Neural cell (in vitro differentiated cells): Measurements from ENCODE around the gene MS4A6A. TPM values are rescaled to one million over a fixed set of nuclear protein-coding genes. Genes with fewer than 3 reads are reported as not detected.

ENCODE experiments used
- H2AFZ ChIP-seq: fragments of 200-600, 300-800 bp; sonication (generic), shearing (Covaris generic); 2 replicates; pipeline ENCODE4 v1.6.0; 2014; ENCODE audit warnings: low read depth, mild to moderate bottlenecking, antibody characterized with exemption, low read length, moderate library complexity
- H3F3A ChIP-seq: fragments of 200-600 bp; shearing (Covaris generic); 2 replicates; pipeline ENCODE4 v1.6.1; 2016; ENCODE audit warnings: mild to moderate bottlenecking, moderate library complexity, mixed read lengths, antibody characterized with exemption, low read length; ENCODE audit not compliant: insufficient read depth, poor library complexity, severe bottlenecking
- H3K27ac ChIP-seq: fragments of 200-600, 300-800 bp; sonication (generic), shearing (Covaris generic); 2 replicates; pipeline ENCODE4 v1.5.1; 2014; ENCODE audit warnings: mild to moderate bottlenecking, low read length, moderate library complexity
- H3K27me3 ChIP-seq: fragments of 300-800, 200-600 bp; sonication (generic), shearing (Covaris generic); 2 replicates; pipeline ENCODE4 v1.6.0; 2014; ENCODE audit warnings: mild to moderate bottlenecking, low read depth, low read length, moderate library complexity; ENCODE audit not compliant: insufficient read depth
- H3K36me3 ChIP-seq: fragments of 300-800, 200-600 bp; sonication (generic), shearing (Covaris generic); 2 replicates; pipeline ENCODE4 v1.5.1; 2014; ENCODE audit warnings: mild to moderate bottlenecking, antibody characterized with exemption, low read length, moderate library complexity; ENCODE audit not compliant: insufficient read depth
- H3K4me2 ChIP-seq: fragments of 300-800, 200-600 bp; sonication (generic), shearing (Covaris generic); 2 replicates; pipeline ENCODE4 v1.6.0; 2014; ENCODE audit warnings: mild to moderate bottlenecking, low read length
- H3K4me3 ChIP-seq: fragments of 300-800, 200-600 bp; sonication (generic), shearing (Covaris generic); 2 replicates; pipeline ENCODE4 v1.5.1; 2014; ENCODE audit warnings: mild to moderate bottlenecking, low read length, moderate library complexity
- H3K79me2 ChIP-seq: fragments of 200-600 bp; shearing (Covaris generic); replicated peaks from 2 replicates; pipeline ENCODE4 v1.6.0; 2014; ENCODE audit warnings: mild to moderate bottlenecking, low read length, moderate library complexity; ENCODE audit not compliant: insufficient read depth
- H3K9ac ChIP-seq: fragments of 300-800, 200-600 bp; sonication (generic), shearing (Covaris generic); 2 replicates; pipeline ENCODE4 v1.6.1; 2016; ENCODE audit warnings: mild to moderate bottlenecking, low read length, mixed read lengths
- H3K9me2 ChIP-seq: fragments of 200-600 bp; shearing (Covaris generic); 2 replicates; pipeline ENCODE4 v1.6.1; 2016; ENCODE audit warnings: mild to moderate bottlenecking, low read length, mixed read lengths; ENCODE audit not compliant: insufficient read depth
- H3K9me3 ChIP-seq: fragments of 200-600, 300-800 bp; sonication (generic), shearing (Covaris generic); 2 replicates; pipeline ENCODE4 v1.6.1; 2016; ENCODE audit warnings: mild to moderate bottlenecking, mixed run types, low read length, moderate library complexity, mixed read lengths
- H4K20me1 ChIP-seq: fragments of 200-600 bp; shearing (Covaris generic); 2 replicates; pipeline ENCODE4 v1.6.1; 2016; ENCODE audit warnings: mild to moderate bottlenecking, mixed run types; ENCODE audit not compliant: insufficient read depth
- EP300 ChIP-seq: fragments of 450-650 bp; conservative IDR thresholded peaks from 2 replicates; pipeline ENCODE4 v1.6.1; 2014; ENCODE audit warnings: antibody characterized with exemption, mild to moderate bottlenecking, moderate library complexity; ENCODE audit not compliant: poor library complexity, severe bottlenecking
- EZH2 ChIP-seq: fragments of 200-600, 300-800 bp; shearing (Covaris generic), sonication (generic); IDR thresholded peaks from 2 replicates; pipeline ENCODE4 v1.6.1; 2014; ENCODE audit warnings: antibody characterized with exemption, low read length, borderline replicate concordance, mild to moderate bottlenecking; ENCODE audit not compliant: insufficient read depth, poor library complexity, severe bottlenecking
- MXI1 ChIP-seq: fragments of 450-650 bp; conservative IDR thresholded peaks from 2 replicates; pipeline ENCODE4 v1.6.1; 2014; ENCODE audit warnings: antibody characterized with exemption, mild to moderate bottlenecking; ENCODE audit not compliant: poor library complexity, severe bottlenecking
- POLR2AphosphoS5 ChIP-seq: IDR thresholded peaks from 2 replicates; pipeline ENCODE4 v1.6.1; 2012
- RAD21 ChIP-seq: fragments of 450-650 bp; conservative IDR thresholded peaks from 2 replicates; pipeline ENCODE4 v1.6.1; 2014; ENCODE audit warnings: antibody characterized with exemption, mild to moderate bottlenecking, moderate library complexity
- SMC3 ChIP-seq: fragments of 450-650 bp; conservative IDR thresholded peaks from 2 replicates; pipeline ENCODE4 v1.6.1; 2014; ENCODE audit warnings: antibody characterized with exemption, mild to moderate bottlenecking, moderate library complexity; ENCODE audit not compliant: poor library complexity
- TAF1 ChIP-seq: IDR thresholded peaks from 2 replicates; pipeline ENCODE4 v1.6.1; 2012; ENCODE audit warnings: low read depth
- polyA plus RNA-seq: library from polyadenylated mRNA; depleted of rRNA; stranded (reverse); fragments of >200 nt; gene quantifications from 2 replicates; pipeline ENCODE4 v1.2.3, GENCODE V29; 2014
- TF ChIP-seq, protein P1 (sequence below): IDR thresholded peaks from 2 replicates; pipeline ENCODE4 v1.6.1; 2012; ENCODE audit warnings: borderline replicate concordance
- TF ChIP-seq, protein P2 (sequence below): fragments of 450-650 bp; IDR thresholded peaks from 2 replicates; pipeline ENCODE4 v1.5.1; 2014; ENCODE audit warnings: antibody characterized with exemption, mild to moderate bottlenecking, moderate library complexity; ENCODE audit not compliant: poor library complexity, severe bottlenecking

Gene MS4A6A
- polyA plus RNA-seq, 1 donor from 2014 or later: not detected

DNA sequence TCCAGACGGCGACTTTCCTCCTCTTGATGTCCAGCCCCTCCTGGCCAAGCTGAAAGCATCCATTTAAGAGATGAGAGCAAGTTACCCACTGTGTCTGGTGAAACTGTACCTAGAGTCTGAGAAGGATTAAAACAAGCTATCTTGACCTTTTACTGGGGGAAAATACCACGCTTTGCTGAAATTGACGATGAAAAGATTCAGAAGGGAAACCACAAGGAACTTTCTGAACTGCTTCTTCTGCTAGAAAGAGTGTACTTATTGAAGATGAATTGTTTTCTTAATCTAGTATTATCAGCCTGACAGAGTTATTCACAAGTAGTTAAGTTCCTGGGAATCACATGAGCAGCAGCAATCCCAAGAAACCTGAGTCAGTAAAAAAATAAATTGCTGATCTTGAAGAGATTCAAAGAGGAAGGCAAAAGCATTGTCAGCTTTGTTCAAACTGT lies 13.1 kb upstream of the MS4A6A start:
- H3K4me2 ChIP-seq: no peak overlapping the region
- H3K9me3 ChIP-seq: no peaks in the 10 kb centered on the region
- H4K20me1 ChIP-seq: no peaks in the 10 kb centered on the region
- no peak overlapping the region for H3K4me3 ChIP-seq
- H3K27ac ChIP-seq: no peak overlapping the region
- no peaks in the 10 kb centered on the region for H3K27me3 ChIP-seq
- H3F3A ChIP-seq: no peaks in the 10 kb centered on the region
- TF ChIP-seq EP300: no peak
- TF ChIP-seq SMC3: no peak
- no peak for TF ChIP-seq EZH2
- TF ChIP-seq, protein P1, sequence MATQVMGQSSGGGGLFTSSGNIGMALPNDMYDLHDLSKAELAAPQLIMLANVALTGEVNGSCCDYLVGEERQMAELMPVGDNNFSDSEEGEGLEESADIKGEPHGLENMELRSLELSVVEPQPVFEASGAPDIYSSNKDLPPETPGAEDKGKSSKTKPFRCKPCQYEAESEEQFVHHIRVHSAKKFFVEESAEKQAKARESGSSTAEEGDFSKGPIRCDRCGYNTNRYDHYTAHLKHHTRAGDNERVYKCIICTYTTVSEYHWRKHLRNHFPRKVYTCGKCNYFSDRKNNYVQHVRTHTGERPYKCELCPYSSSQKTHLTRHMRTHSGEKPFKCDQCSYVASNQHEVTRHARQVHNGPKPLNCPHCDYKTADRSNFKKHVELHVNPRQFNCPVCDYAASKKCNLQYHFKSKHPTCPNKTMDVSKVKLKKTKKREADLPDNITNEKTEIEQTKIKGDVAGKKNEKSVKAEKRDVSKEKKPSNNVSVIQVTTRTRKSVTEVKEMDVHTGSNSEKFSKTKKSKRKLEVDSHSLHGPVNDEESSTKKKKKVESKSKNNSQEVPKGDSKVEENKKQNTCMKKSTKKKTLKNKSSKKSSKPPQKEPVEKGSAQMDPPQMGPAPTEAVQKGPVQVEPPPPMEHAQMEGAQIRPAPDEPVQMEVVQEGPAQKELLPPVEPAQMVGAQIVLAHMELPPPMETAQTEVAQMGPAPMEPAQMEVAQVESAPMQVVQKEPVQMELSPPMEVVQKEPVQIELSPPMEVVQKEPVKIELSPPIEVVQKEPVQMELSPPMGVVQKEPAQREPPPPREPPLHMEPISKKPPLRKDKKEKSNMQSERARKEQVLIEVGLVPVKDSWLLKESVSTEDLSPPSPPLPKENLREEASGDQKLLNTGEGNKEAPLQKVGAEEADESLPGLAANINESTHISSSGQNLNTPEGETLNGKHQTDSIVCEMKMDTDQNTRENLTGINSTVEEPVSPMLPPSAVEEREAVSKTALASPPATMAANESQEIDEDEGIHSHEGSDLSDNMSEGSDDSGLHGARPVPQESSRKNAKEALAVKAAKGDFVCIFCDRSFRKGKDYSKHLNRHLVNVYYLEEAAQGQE: no peak
- TF ChIP-seq, protein P2, sequence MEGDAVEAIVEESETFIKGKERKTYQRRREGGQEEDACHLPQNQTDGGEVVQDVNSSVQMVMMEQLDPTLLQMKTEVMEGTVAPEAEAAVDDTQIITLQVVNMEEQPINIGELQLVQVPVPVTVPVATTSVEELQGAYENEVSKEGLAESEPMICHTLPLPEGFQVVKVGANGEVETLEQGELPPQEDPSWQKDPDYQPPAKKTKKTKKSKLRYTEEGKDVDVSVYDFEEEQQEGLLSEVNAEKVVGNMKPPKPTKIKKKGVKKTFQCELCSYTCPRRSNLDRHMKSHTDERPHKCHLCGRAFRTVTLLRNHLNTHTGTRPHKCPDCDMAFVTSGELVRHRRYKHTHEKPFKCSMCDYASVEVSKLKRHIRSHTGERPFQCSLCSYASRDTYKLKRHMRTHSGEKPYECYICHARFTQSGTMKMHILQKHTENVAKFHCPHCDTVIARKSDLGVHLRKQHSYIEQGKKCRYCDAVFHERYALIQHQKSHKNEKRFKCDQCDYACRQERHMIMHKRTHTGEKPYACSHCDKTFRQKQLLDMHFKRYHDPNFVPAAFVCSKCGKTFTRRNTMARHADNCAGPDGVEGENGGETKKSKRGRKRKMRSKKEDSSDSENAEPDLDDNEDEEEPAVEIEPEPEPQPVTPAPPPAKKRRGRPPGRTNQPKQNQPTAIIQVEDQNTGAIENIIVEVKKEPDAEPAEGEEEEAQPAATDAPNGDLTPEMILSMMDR: no peak
- TF ChIP-seq POLR2AphosphoS5: no peak
- TF ChIP-seq RAD21: no peak
- H3K9me2 ChIP-seq: no peaks in the 10 kb centered on the region
- H2AFZ ChIP-seq: no peak overlapping the region
- no peak overlapping the region for H3K9ac ChIP-seq
- H3K36me3 ChIP-seq: no peaks in the 10 kb centered on the region
- H3K79me2 ChIP-seq: no peaks in the 10 kb centered on the region

DNA sequence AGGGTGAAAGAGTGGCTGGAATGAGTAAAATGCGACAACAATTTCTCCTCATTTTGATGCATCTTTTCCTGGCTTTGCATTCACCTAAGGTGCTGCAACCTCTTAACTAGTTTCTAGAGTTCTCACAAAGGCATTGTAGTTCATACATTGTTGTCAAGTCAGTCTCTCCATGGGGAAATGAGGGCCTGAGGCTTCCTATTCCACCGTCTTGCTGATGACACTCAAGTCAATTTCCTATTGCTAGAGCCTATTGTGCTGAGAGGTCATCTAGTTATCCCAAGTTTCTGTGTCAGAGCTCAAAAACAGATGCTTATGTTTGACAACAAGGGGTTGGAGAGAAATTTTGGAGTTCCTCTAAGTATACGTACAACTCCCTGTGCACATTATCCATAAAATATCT lies 11.6 kb upstream of the MS4A6A start:
- TF ChIP-seq EP300 (no peak), EZH2 (no peak), TAF1 (no peak), SMC3 (no peak), MXI1 (no peak), POLR2AphosphoS5 (no peak), RAD21 (no peak)
- TF ChIP-seq, protein P2: no peak
- TF ChIP-seq, protein P1: no peak
- no peak overlapping the region for H2AFZ ChIP-seq

More for the DNA sequence above, 11.6 kb upstream of the MS4A6A start:
- Histone ChIP-seq H3K9me3 (no peaks in the 10 kb centered on the region), H3K4me3 (no peak overlapping the region), H3K9me2 (no peaks in the 10 kb centered on the region), H3K27ac (no peak overlapping the region), H3K79me2 (no peaks in the 10 kb centered on the region), H3K4me2 (no peak overlapping the region), H3K36me3 (no peaks in the 10 kb centered on the region), H3K27me3 (no peaks in the 10 kb centered on the region), H3K9ac (no peak overlapping the region), H4K20me1 (no peaks in the 10 kb centered on the region), H3F3A (no peaks in the 10 kb centered on the region)
